Tibial nerve (tissue), 4 donors: ENCODE measurements around the gene COL1A1. TPM values are rescaled to one million over a fixed set of nuclear protein-coding genes. Genes with fewer than 3 reads are reported as not detected.

Experiments
- DNase-seq, 2 donors: peaks; one replicate each; pipeline ENCODE4 v3.0.0-alpha.2; 2019; ENCODE audit warnings: low spot score in 2 of 2
- H3K27ac ChIP-seq, 4 donors: fragments of 200-600 bp; sonication (generic) in 3 of 4; one replicate each; pipeline ENCODE4 v1.5.1; 2017 to 2019; ENCODE audit warnings: mild to moderate bottlenecking in 1 of 4
- H3K27me3 ChIP-seq, 2 donors: fragments of 200-600 bp; sonication (generic) in 1 of 2; one replicate each; pipeline versions ENCODE4 v1.5.1 to v1.6.0; 2017 to 2019
- H3K36me3 ChIP-seq, 3 donors: fragments of 200-600 bp; sonication (generic); one replicate each; pipeline ENCODE4 v1.5.1; 2018 to 2019
- H3K4me1 ChIP-seq, 4 donors: fragments of 200-600 bp; sonication (generic) in 3 of 4; one replicate each; pipeline ENCODE4 v1.5.1; 2017 to 2019
- H3K4me3 ChIP-seq, 4 donors: fragments of 200-600 bp; sonication (generic) in 3 of 4; one replicate each; pipeline ENCODE4 v1.5.1; 2017 to 2019; ENCODE audit warnings: mild to moderate bottlenecking in 1 of 4, moderate library complexity in 1 of 4
- H3K9me3 ChIP-seq, 4 donors: fragments of 200-600 bp; sonication (generic) in 3 of 4; one replicate each; pipeline ENCODE4 v1.5.1; 2017 to 2019
- CTCF ChIP-seq, 5 experiments: fragments of 200-600 bp in 3 of 5; fragments of 450-650 bp in 2 of 5; sonication (generic) in 3 of 5; IDR thresholded peaks; one replicate each; pipeline ENCODE4 v1.5.1; 2016 to 2019; ENCODE audit warnings: antibody characterized with exemption in 5 of 5, mild to moderate bottlenecking in 3 of 5, moderate library complexity in 2 of 5
- EP300 ChIP-seq, 2 donors: sonication (generic); formaldehyde crosslinking; IDR thresholded peaks; one replicate each; pipeline ENCODE4 v1.6.1; 2017; ENCODE audit warnings: antibody characterized with exemption in 2 of 2, mild to moderate bottlenecking in 1 of 2
- POLR2A ChIP-seq, 2 donors: fragments of 450-650 bp; IDR thresholded peaks; one replicate each; pipeline ENCODE4 v1.6.1; 2017; ENCODE audit warnings: antibody characterized with exemption in 2 of 2, mild to moderate bottlenecking in 2 of 2, moderate library complexity in 2 of 2
- WGBS, 2 donors: methylation state at CpG; one replicate each; pipeline ENCODE4 v1.1.5; 2018; 5-methylcytosine and 5-hydroxymethylcytosine counted together
- total RNA-seq, 4 donors: library from RNA; depleted of rRNA; stranded (reverse); fragments of >200 nt; gene quantifications; one replicate each; pipeline ENCODE4 v1.1.0, GENCODE V29; 2016

The COL1A1 gene
- total RNA-seq, 4 donors from 2014 or later: 31.5 to 185 (median 73.0) TPM

GRCh38 chr17:50144355-50144754, 57.1 kb downstream of the COL1A1 start:
- no peaks in the 10 kb centered on the region for H3K9me3 ChIP-seq
- H3K27me3 ChIP-seq: no peaks in the 10 kb centered on the region
- no peak overlapping the region for H3K4me3 ChIP-seq
- DNase-seq: no peak
- no peak for TF ChIP-seq CTCF (IDR thresholded peaks at IDR 0.05)
- no peak for TF ChIP-seq POLR2A (IDR thresholded peaks at IDR 0.05)
- no peak for TF ChIP-seq EP300 (IDR thresholded peaks at IDR 0.05)
- H3K36me3 ChIP-seq: peaks cover 0 to 54% (median 21%) of the 10 kb centered on the region in 3 donors
- H3K4me1 ChIP-seq: peaks cover 0 to 68% (median 48%) of the 10 kb centered on the region in 4 donors
- peak overlapping the region in 2 of 4 donors; percentile 89 to 92 for H3K27ac ChIP-seq
- WGBS, 2 donors: 67 to 79% methylated on average over 6 of the region's 6 CpGs

- no peak for DNase-seq
- peaks cover 0 to 62% (median 28%) of the 10 kb centered on the region in 3 donors for H3K36me3 ChIP-seq
- H3K4me1 ChIP-seq: peaks cover 0 to 66% (median 45%) of the 10 kb centered on the region in 4 donors
- WGBS, 2 donors: 80 to 90% methylated on average over 6 to 15 of the region's 20 CpGs
- no peak overlapping the region for H3K27ac ChIP-seq
- TF ChIP-seq EP300 (IDR thresholded peaks at IDR 0.05): no peak
- no peak for TF ChIP-seq CTCF (IDR thresholded peaks at IDR 0.05)
- no peak for TF ChIP-seq POLR2A (IDR thresholded peaks at IDR 0.05)
- H3K27me3 ChIP-seq: no peaks in the 10 kb centered on the region
- H3K4me3 ChIP-seq: no peak overlapping the region
- no peaks in the 10 kb centered on the region for H3K9me3 ChIP-seq
Measured at GRCh38 chr17:50143461-50144176, 57.8 kb downstream of the COL1A1 start.

GRCh38 chr17:50141745-50142110, 59.7 kb downstream of the COL1A1 start:
- WGBS, 2 donors: 68 to 71% methylated on average over 8 of the region's 8 CpGs
- Histone ChIP-seq H3K27ac (no peak overlapping the region), H3K9me3 (no peaks in the 10 kb centered on the region), H3K27me3 (no peaks in the 10 kb centered on the region), H3K36me3 (peaks cover 0 to 81% (median 39%) of the 10 kb centered on the region in 3 donors), H3K4me3 (no peak overlapping the region), H3K4me1 (peaks cover 0 to 50% (median 33%) of the 10 kb centered on the region in 4 donors)
- no peak for DNase-seq
- TF ChIP-seq POLR2A (IDR thresholded peaks at IDR 0.05): no peak
- no peak for TF ChIP-seq EP300 (IDR thresholded peaks at IDR 0.05)
- TF ChIP-seq CTCF (IDR thresholded peaks at IDR 0.05): no peak

GRCh38 chr17:50141026-50141744, 60.2 kb downstream of the COL1A1 start:
- Histone ChIP-seq H3K4me1 (peaks cover 0 to 45% (median 28%) of the 10 kb centered on the region in 4 donors), H3K36me3 (peaks cover 0 to 86% (median 39%) of the 10 kb centered on the region in 3 donors), H3K27ac (no peak overlapping the region), H3K9me3 (no peaks in the 10 kb centered on the region), H3K4me3 (no peak overlapping the region), H3K27me3 (no peaks in the 10 kb centered on the region)
- WGBS, 2 donors: 91 to 93% methylated on average over 16 of the region's 16 CpGs
- no peak for DNase-seq
- TF ChIP-seq CTCF (IDR thresholded peaks at IDR 0.05): no peak
- TF ChIP-seq POLR2A (IDR thresholded peaks at IDR 0.05): no peak
- TF ChIP-seq EP300 (IDR thresholded peaks at IDR 0.05): no peak
